ENCODE results near the gene WSCD2.

The WSCD2 gene

GRCh38 chr12:108166505-108166904, 37.4 kb downstream of the WSCD2 start:
- DNase-seq (ENCODE audit: low spot score), result no peak

GRCh38 chr12:108167974-108168373, 38.9 kb downstream of the WSCD2 start:
- no peak for DNase-seq (ENCODE audit: low spot score)

GRCh38 chr12:108169708-108170107, 40.6 kb downstream of the WSCD2 start:
- no peak for DNase-seq (ENCODE audit: low spot score)

- no peak for DNase-seq (ENCODE audit: low spot score)
Observed at GRCh38 chr12:108170164-108170563, 41.1 kb downstream of the WSCD2 start.

- DNase-seq (ENCODE audit: low spot score), result no peak
Observed at GRCh38 chr12:108172033-108172432, 42.9 kb downstream of the WSCD2 start.

GRCh38 chr12:108173160-108173559, 44.1 kb downstream of the WSCD2 start:
- DNase-seq (ENCODE audit: low spot score), result no peak

- DNase-seq (ENCODE audit: low spot score), result no peak
Observed at GRCh38 chr12:108173892-108174291, 44.8 kb downstream of the WSCD2 start.

- no peak for DNase-seq (ENCODE audit: low spot score)
Observed at GRCh38 chr12:108174641-108175040, 45.6 kb downstream of the WSCD2 start.

GRCh38 chr12:108175310-108175709, 46.2 kb downstream of the WSCD2 start:
- no peak for DNase-seq (ENCODE audit: low spot score)

- DNase-seq (ENCODE audit: low spot score), result no peak
Observed at GRCh38 chr12:108176292-108176691, 47.2 kb downstream of the WSCD2 start.

GRCh38 chr12:108177131-108177530, 48.0 kb downstream of the WSCD2 start:
- no peak for DNase-seq (ENCODE audit: low spot score)

- DNase-seq (ENCODE audit: low spot score), result no peak
Observed at GRCh38 chr12:108179305-108179704, 50.2 kb downstream of the WSCD2 start.

- no peak for DNase-seq (ENCODE audit: low spot score)
Observed at GRCh38 chr12:108180255-108181094, 51.4 kb downstream of the WSCD2 start.

GRCh38 chr12:108181095-108181454, 52.0 kb downstream of the WSCD2 start:
- DNase-seq (ENCODE audit: low spot score), result no peak

- no peak for DNase-seq (ENCODE audit: low spot score)
Observed at GRCh38 chr12:108182096-108182495, 53.0 kb downstream of the WSCD2 start.

- no peak for DNase-seq (ENCODE audit: low spot score)
Observed at GRCh38 chr12:108185002-108185401, 55.9 kb downstream of the WSCD2 start.

- no peak for DNase-seq (ENCODE audit: low spot score)
Observed at GRCh38 chr12:108187831-108188230, 58.7 kb downstream of the WSCD2 start.

- DNase-seq (ENCODE audit: low spot score), result no peak
Observed at GRCh38 chr12:108190529-108190928, 61.4 kb downstream of the WSCD2 start.

- no peak for DNase-seq (ENCODE audit: low spot score)
Observed at GRCh38 chr12:108191086-108191485, 62.0 kb downstream of the WSCD2 start.

- DNase-seq (ENCODE audit: low spot score), result no peak
Observed at GRCh38 chr12:108191938-108192337, 62.9 kb downstream of the WSCD2 start.

- no peak for DNase-seq (ENCODE audit: low spot score)
Observed at GRCh38 chr12:108193493-108193892, 64.4 kb downstream of the WSCD2 start.

GRCh38 chr12:108193917-108194316, 64.8 kb downstream of the WSCD2 start:
- DNase-seq (ENCODE audit: low spot score), result peak; percentile 54

GRCh38 chr12:108194585-108194984, 65.5 kb downstream of the WSCD2 start:
- DNase-seq (ENCODE audit: low spot score), result no peak

- no peak for DNase-seq (ENCODE audit: low spot score)
Observed at GRCh38 chr12:108196319-108196718, 67.2 kb downstream of the WSCD2 start.
